Epithelial cell of prostate (primary cell): ENCODE measurements around the gene PROCA1.
"Not testable (repeated sequence)": the region's sequence is repeated elsewhere in the genome, so short reads cannot be mapped to it uniquely, and the experiment has no call there.

ENCODE experiments used
- DNase-seq: peaks from one replicate; pipeline ENCODE4 v3.0.0-alpha.2; 2011; ENCODE audit warnings: low read depth, low spot score
- H3K27ac ChIP-seq: fragments of 450-650 bp; 2 replicates; pipeline ENCODE4 v1.5.1; 2017; ENCODE audit warnings: mild to moderate bottlenecking

The PROCA1 gene

DNA sequence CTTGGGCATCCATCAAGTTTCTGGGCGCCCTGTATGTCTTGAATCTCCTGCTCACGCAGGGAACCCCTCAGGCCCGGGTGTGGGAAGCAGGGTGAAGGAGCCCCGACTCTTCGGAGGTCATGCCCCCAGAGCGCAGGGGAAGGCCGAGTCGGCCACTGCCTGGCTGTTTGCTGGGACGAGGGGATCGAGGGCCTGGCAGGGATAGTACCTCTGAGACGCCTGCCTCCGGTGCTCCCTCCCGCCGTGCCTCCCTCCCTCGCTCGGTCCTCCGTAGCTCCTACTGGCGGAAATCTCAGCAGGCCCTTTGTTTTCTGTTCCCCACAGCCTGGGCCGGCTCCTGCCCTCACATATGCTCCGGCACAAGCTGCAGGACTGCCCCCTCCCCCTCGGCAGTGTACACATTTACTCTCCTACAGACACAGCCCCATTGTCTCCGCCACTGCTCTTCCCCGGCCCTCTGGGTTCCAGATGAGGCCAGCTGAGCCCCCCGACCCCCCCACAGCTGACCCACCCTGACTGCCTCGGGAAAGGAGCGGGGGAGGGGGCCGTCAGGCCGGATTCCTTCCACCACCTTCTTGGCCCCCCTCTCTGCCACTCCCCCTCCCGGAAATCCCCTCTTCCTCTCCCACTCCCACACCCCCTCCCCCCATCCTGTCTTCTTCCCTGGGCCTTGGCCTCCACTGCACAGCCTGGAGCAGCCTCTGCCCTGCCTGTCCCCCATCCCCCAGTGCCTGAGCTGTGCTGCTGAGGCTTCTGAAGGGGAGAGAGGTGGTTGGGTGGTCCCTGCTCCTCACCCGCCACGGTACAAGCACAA, 33.5 kb upstream of the PROCA1 start:
- peak overlapping the region; percentile 99 for H3K27ac ChIP-seq
- no peak for DNase-seq

DNA sequence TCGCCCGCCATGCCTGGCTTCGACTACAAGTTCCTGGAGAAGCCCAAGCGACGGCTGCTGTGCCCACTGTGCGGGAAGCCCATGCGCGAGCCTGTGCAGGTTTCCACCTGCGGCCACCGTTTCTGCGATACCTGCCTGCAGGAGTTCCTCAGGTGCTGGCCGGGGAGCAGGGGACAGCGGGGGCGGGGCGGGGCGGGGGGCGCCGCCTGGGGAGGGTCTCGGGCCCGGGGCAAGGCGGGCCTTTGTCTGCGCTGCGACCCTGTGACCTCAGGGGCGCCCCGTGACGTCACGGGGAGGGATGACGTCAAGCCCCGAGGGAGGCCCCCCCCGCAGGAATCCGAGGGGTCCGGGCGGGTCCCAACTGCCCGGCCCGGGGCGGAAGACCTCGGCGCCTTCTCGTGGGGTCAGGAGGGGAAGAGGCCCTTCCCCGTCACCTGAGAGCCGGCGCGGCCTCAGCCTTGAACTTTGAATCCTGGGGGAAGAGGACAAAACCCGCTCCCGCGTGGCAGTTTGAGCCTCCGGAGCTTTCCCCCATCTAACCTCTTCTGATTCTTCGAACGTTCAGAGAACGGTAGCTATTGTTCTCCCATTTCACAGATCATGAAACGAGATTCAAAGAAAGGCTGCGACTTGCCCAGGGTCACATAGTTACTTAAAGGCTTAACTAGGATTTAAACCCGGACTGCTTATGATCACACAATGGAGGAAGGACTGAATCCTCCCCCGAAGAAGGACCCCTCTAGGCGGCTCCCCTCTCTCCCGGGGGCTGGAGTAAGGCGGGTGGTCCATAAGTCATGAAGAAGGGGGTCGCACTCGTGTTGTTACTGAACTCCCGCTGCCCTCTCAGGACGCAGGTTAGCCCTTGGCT, 32.6 kb upstream of the PROCA1 start:
- DNase-seq: no peak
- H3K27ac ChIP-seq: peak overlapping the region; percentile 99

DNA sequence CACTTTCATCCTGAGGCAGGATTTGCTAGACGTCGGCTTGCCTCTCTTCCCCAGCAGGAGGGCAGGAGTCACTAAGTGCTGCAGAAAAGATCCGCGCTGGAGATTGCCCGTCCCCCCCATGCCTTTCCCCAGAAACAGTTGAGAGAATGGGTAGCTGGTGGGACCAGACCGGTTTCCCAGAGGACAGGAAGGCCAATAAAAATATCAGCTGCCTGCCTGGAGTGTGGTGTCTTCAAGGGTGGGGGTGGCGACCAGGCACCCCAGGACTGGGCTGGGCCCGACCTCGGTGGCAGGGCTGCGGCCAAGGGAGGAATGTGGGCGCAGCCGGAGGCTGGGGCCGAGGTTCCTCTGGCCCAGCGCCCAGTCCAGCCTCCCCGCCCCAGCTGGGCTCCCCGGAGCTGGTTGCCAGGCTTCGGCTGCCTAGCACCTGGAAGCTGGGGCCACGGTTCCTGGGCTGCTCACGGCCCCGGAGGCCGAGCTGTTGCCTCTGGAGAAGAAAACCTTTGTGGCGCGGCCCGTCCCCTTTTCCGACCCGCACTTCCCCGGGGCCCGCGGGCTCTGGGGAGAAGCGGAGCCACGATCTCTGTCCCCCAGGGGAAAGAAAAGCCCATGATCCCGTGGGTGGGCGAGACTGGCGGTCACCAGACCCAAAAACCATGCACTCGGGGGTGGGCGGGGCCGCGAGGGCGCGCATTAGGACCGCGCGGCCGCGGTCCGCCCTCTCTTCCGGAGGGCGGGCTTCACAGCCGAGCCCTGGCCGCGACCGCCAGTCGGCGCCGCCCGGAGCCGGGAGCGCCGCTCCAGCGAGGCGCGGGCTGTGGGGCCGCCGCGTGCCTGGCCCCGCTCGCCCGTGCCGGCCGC, 31.8 kb upstream of the PROCA1 start, which contains the start of gene TRAF4:
Gene TRAF4 (plus strand): TSS at position 769 of the 861 bp plus-strand sequence. CDS start 102 bp downstream, outside the sequence.
- peak within 1 kb of the TSS; percentile 99 for H3K27ac ChIP-seq
- DNase-seq: no peak

DNA sequence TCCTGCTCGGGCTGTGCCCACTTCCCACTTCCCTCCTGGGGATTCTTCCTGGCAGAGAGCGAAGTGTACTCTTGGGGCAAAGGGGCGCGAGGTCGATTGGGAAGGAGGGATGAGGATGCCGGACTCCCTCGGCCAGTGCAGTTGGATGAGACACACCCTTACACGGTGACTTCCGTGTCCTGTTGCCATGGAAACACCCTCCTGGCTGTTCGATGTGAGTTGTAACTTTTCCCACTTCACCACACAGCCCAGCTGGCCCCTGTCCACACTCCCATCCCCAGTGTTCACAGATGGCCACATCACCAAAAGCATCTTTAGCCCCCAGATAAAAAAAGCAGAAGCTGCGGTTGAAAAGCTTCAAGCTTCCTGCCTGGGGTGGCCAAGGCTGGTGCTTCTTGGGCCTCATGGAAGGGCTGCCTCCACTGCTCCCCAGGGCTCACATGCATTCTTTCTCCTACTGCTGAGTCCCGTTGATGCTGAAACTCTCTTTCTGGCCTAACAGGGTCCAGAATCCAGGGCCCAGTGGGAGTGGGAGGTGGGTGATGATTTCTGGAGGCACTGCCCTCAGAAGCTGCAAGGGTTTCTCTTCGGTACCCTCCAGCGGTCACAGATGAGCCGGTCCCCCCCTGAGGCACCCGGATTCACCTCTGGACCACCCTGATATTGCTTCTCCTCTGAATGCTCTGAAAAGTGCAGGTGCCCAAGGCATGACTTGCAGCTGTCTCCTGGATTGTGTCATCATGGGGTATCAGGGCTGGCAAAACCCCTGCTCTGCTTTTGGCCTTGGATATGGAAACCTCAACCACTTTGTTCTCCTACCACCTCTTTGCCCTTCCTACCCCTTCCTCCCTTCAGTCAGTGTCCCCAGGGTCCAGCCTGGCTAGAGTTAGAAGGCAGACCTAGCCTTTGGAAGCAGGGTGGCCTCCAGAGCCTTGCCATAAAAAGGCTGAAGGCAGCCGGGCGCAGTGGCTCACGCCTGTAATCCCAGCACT, 30.0 kb upstream of the PROCA1 start:
- no peak for DNase-seq
- no peak overlapping the region for H3K27ac ChIP-seq

DNA sequence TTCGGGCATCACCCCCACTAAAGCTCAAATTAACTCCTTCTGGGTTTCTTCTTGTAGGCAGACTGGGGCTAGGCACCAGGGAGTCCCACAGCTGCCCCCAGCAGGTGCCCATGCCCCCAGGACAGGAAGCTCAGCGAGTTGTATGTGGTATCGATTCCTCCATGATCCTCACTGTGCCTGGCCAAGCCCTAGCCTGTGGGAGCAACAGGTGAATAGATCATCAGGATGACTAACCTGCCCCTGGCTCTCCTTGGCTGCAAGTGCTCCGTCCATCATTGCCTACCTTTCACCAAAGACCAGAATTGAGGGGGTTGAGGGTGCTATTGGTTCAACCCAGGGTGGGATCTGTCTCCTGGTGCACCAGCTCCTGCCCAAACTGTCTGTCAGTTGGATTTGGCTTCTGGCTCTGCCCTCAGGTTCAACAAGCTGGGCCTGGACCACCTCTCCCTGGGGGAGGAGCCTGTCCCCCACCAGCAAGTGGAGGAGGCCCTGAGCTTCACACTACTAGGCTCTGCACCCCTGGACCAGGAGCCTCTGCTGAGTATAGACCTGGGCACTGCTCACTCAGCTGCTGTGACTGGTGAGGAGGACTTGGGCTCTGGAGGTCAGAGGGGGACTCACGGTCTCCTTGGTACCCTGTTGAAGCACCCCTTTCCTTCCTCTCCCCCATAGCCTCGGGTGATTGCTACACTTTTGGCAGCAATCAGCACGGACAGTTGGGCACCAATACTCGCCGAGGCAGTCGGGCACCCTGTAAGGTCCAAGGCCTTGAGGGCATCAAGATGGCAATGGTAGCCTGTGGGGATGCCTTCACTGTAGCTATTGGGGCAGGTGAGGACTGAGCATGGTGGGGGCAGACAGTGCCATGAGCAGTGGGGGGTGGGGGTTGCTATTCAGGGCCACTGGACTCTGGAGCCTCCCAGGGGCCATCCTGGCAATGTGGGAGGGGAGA, 29.0 kb upstream of the PROCA1 start:
- no peak for DNase-seq
- H3K27ac ChIP-seq: no peak overlapping the region

DNA sequence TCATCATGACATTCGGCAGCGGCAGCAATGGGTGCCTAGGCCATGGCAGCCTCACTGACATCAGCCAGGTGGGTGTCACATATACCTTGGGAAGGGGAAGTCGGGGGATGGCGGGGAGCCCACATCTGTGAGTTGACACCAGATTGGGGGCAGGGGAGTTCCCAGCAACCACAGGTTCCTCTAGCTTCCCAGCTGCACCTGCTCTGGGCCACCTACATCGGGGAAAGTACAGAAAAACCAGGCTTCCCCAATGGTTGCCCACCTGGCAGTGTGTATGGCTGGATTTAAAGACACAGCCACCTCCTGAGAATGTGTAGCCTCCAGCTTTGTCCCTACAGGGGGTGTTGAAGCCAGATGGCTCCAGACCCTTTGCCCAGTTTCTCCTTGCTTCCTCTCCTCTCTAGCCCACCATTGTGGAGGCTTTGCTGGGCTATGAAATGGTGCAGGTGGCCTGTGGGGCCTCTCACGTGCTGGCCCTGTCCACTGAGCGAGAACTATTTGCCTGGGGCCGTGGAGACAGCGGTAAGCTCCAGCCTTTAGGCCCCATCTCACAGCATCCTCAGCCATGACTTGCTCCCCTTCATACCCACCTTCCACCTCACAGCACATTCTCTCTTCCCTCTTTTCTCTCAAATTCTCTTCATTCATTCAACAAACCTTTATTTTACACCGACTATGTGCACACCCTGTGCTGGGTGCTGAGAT, 27.1 kb upstream of the PROCA1 start:
- no peak for DNase-seq
- no peak overlapping the region for H3K27ac ChIP-seq

DNA sequence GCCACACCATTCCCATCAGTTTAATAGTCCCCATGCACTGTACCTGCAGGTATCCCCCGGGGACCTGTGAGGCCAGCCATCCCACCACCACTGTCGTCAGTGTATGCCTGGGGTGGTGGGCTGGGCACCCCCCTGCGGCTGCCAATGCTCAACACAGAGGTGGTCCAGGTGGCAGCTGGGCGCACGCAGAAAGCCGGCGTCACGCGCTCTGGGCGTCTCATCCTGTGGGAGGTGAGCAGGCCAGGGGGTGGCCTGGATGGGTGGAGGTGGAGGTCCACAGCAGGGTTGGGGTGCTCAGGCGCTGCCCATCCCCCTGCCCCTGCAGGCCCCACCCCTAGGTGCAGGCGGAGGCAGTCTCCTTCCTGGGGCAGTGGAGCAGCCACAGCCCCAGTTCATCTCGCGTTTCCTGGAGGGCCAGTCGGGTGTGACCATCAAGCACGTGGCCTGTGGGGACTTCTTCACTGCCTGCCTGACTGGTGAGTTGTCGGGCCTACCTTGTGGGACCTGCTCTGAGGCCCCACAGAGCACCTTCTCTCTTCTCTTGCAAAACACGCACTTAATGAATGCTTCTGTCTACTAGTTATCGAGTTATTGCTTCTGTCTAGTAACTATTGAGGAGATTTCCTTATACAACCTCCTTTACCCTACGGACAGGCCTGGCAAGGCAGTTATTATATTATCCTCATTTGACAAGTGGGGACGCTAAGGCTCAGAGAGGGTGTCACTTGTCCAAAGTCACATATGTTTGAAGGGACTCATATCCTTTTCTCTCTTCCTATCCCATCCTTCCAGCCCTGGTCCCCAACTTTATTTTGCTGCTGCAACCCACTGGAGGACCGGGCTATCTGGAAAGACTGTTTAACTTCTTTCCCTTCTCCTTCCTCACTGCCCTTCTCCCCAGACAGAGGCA, 26.3 kb upstream of the PROCA1 start:
- no peak overlapping the region for H3K27ac ChIP-seq
- DNase-seq: no peak

DNA sequence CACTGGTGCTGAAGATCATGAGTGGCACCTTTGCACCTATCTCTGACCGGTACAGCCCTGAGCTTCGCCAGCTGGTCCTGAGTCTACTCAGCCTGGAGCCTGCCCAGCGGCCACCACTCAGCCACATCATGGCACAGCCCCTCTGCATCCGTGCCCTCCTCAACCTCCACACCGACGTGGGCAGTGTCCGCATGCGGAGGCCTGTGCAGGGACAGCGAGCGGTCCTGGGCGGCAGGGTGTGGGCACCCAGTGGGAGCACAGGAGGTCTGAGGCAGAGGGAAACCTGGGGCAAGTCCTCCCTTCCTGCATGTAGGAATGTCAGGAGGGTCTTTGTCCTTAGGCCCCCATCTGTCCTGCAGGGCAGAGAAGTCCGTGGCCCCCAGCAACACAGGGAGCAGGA, 25.6 kb upstream of the PROCA1 start:
- H3K27ac ChIP-seq: no peak overlapping the region
- no peak for DNase-seq

DNA sequence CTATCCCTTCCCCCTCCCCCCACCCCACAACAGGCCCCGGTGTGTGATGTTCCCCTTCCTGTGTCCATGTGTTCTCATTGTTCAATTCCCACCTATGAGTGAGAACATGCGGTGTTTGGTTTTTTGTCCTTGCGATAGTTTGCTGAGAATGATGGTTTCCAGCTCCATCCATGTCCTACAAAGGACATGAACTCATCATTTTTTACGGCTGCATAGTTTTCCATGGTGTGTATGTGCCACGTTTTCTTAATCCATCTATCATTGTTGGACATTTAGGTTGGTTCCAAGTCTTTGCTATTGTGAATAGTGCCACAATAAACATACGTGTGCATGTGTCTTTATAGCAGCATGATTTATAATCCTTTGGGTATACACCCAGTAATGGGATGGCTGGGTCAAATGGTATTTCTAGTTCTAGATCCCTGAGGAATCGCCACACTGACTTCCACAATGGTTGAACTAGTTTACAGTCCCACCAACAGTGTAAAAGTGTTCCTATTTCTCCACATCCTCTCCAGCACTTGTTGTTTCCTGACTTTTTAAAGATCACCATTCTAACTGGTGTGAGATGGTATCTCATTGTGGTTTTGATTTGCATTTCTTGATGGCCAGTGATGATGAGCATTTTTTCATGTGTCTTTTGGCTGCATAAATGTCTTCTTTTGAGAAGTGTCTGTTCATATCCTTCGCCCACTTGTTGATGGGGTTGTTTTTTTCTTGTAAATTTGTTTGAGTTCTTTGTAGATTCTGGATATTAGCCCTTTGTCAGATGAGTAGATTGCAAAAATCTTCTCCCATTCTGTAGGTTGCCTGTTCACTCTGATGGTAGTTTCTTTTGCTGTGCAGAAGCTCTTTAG, 24.5 kb upstream of the PROCA1 start:
- not testable (repeated sequence) for DNase-seq, H3K27ac ChIP-seq

DNA sequence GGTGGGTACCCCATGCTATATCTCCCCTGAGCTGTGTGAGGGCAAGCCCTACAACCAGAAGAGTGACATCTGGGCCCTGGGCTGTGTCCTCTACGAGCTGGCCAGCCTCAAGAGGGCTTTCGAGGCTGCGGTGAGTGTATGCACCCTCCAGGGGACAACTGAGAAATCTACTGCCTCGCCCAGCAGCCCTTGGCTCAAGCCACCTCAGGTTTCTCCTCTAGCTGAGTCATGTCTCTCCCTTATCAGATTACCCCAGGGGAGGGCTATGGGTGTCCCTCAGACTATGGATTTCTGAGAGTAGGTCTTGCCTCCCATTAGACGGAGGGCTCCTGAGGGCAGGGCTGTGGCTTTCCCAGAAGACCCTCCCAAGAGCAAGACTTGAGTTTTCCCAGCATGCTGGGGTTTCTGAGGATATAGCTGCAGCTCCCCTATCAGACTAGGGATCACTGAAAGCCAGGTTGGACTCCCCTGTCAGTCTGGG, 23.6 kb upstream of the PROCA1 start:
- H3K27ac ChIP-seq: no peak overlapping the region
- DNase-seq: no peak

DNA sequence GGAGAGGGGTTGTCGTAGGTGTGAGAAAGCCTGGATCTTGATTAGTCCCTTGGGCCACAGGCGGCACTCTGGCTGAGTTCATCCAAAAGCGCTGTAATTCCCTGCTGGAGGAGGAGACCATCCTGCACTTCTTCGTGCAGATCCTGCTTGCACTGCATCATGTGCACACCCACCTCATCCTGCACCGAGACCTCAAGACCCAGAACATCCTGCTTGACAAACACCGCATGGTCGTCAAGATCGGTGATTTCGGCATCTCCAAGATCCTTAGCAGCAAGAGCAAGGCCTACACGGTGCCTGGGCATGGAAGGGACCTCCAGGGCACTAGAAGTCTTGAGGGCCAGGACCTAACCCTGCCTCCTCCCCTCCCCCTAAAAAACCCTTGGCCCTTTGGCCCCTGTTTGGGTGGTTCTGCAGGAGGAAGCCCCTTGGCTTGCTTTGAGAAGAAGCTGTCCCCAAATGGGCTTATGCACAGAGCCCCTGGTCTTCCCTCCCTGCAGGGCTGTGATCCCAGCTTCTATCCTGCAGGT, 23.1 kb upstream of the PROCA1 start:
- H3K27ac ChIP-seq: no peak overlapping the region
- DNase-seq: no peak

DNA sequence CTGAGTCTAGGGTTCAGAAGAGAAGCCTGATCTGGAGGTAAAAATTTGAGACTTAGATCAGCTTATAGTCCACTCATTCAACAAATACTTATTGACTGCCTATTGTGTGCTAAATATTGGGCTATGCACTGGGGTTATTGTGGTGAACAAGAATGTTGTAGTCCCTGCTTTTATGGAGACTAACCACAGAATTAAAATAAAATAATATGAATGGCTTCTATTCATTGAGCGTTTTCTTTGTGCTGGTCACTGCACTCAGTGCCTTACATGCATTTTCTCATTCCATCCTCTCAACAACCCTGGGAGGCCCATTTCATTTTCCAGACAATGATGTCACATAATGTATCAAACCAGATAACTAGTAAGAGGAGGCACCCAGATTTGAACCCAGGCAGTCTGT, 21.7 kb upstream of the PROCA1 start:
- no peak for DNase-seq
- no peak overlapping the region for H3K27ac ChIP-seq

DNA sequence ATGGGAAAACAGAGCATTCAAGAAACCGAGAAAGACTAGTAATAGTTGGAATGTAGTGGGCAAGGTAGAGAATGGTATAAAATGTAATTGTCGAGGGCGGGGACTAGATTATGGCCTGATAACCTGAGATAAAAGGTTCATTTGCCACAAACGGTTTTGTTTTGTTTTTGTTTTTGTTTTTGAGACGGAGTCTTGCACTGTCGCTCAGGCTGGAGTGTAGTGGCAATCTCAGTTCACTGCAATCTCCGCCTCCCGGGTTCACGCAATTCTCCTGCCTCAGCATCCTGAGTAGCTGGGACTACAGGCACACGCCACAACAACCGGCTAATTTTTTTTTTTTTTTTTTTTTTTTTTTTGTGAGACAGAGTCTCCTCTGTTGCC, 18.3 kb upstream of the PROCA1 start:
- no peak overlapping the region for H3K27ac ChIP-seq
- DNase-seq: no peak

DNA sequence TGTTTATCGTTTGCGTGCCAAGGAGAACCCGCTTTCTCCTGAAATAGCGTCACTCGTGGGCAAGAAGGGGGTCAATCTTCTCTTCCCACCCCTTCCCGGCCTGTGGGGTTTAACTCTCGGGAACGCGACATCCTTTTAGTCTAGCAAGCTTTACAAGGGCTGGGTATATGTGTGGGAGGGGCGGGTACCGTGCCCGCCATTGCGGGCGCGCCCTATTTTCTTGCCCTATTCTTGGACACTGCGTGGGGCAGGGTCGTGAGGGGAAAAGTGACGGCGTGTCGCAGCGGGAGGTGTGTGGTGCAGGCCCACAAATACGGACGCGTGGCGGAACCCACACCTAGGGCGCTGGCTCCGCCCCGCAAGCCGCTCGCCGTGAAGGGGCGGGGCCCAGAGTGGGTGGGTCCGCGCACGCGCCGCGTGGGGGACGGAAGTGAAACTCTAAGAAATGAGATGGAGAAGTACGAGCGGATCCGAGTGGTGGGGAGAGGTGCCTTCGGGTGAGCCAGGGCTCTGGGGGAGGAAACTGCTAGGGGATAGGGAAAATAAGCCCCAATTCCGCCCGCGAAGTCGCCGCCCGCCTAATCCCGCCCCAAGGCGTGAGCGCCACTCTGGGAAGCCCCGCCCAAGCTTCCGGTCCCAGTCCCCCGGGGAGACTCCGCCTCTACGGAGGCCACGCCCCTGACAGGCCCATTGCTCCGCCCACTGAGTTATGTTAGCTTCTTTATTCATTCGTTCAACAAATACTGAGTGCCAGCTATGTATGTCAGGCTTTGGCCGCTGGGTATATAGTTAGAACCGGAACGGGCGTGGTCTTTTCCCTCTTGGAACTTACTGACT, 16.9 kb upstream of the PROCA1 start, which contains the start of gene NEK8:
Gene NEK8 (plus strand): TSS at position 425 of the 837 bp plus-strand sequence. CDS start 26 bp downstream, at position 451.
- peak; percentile 87 for DNase-seq

More for the DNA sequence above, 16.9 kb upstream of the PROCA1 start, which contains the start of gene NEK8:
- peak within 1 kb of the TSS; percentile 99 for H3K27ac ChIP-seq
